T-cell (primary cell): ENCODE results near the gene GPR157. TPM values are rescaled to one million over a fixed set of nuclear protein-coding genes. Genes with fewer than 3 reads are reported as not detected.

ENCODE experiments used
- total RNA-seq, 35 experiments: library from RNA in 6 of 35; stranded (reverse) in 6 of 35; fragments of 120-200 nt in 1 of 35; gene quantifications; one replicate each; pipeline versions ENCODE4 v1.2.1 to v1.2.4 and lab custom pipeline; 2013 to 2026

The GPR157 gene
- total RNA-seq, 5 donors from 2014 or later (not counting 1 experiment from before 2014, with no cell fraction given): 7.1 to 10.7 (median 8.9) TPM

Other genes with a start within 250 kb of the GPR157 start
- gene CA6, start 183.2 kb downstream of the GPR157 start, total RNA-seq: 1 to 10 TPM in 4 of 5 donors, under 1 TPM in 1; 0.95 to 2.8 (median 1.8) TPM
- not detected for gene SLC2A7, start 102.7 kb downstream of the GPR157 start, total RNA-seq
- gene SLC2A5, start 59.5 kb downstream of the GPR157 start, total RNA-seq: 1 to 10 TPM in 1 of 5 donors, under 1 TPM in 4; 0.32 to 1.5 (median 0.86) TPM
- 10 to 100 TPM; 17.6 to 26.5 (median 23.9) TPM for gene H6PD, start 105.7 kb upstream of the GPR157 start, total RNA-seq
- gene SPSB1, start 163.8 kb upstream of the GPR157 start, total RNA-seq: 1 to 10 TPM; 3.1 to 6.4 (median 5.4) TPM